ENCODE results near the gene ROR2.
"Not testable (repeated sequence)": the region's sequence is repeated elsewhere in the genome, so short reads cannot be mapped to it uniquely, and the experiment has no call there.

Gene ROR2

GRCh38 chr9:91663858-91664257 is 286.2 kb downstream of the ROR2 start:
- DNase-seq = no peak

DNA sequence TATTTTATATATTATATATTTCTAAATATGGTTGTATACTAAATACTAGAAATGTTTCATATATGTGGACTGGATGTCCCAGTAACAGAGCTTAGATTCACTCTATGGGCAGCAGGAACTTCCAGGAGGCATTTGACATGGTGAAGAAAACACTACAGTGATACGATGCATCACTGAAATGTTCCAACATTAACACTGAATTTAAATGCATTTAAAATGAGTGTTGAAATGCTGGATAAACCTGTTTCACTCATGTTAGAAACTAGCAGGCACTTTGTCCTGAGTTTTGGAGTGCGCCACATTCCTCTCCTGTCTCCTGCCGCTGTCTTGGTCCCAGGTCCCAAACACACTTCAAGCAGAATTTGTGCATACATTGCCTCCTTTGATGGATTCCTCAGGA is 288.6 kb downstream of the ROR2 start:
- no peak for DNase-seq

DNA sequence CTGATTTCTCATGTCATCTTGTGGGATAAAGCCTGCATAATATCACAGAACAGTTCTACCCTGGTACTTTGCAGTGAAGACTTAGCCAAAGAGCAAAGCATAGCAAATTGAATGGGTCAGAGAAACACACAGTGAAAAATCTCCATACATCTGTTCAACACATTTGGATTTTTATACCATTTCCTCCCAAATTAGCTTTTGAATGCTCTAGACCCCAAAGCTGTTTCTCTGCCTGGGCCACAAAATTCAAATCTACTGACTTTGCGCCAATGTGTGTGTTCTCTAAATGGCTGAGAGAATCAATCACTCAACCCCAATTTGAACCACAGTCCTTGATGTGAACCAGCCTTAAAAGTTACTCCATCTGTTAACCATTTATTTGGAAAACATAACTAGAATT is 289.5 kb downstream of the ROR2 start:
- DNase-seq = no peak

GRCh38 chr9:91659529-91660495 is 290.2 kb downstream of the ROR2 start:
- no peak for DNase-seq

DNA sequence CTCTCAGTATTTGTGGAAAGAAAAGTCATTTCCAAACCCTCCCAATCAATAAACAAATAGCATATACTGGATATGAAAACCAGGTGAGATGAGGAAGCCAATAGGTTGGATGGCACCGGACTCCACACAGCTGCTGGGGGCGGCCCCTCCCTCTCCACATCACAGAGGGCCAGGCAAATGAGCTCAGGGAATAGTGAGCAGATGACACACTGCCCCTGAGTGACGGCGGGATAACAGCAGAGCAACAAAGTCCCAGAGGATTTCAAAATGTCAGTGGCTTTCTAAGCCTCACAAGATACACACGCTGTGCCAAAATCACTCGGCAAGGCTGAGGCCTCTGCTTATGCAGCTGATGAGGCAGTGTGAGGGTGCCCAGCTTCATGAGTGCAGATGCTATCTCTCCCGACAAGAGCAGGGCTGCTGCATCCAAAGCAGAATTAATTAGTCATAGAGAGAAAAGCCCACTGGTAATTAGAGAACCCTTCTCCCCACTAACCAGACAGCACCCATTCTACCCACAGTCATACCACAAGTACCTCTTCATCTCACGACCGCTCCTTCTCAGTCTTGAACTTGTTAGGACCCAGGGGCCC is 291.4 kb downstream of the ROR2 start:
- no peak for DNase-seq

- DNase-seq = no peak
Measured at GRCh38 chr9:91657501-91657900, 292.5 kb downstream of the ROR2 start.

GRCh38 chr9:91655658-91656057 is 294.4 kb downstream of the ROR2 start:
- DNase-seq = no peak

DNA sequence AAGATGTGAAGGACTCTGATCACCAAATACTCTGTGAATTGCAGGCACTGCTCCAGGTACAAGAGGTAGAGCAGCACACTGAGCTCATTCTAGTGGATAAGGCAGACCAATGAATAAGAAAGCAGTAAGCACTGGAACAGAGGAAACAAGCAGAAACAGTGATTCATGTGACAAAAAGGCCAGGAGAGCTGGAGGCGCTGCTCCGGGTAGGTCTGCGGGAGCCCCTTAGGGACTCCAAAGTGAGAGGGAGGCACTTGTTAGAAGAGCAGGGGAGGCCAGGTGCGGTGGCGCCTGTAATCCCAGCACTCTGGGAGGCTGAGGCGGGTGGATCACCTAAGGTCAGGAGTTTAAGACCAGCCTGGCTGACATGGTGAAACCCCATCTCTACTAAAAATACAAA is 294.8 kb downstream of the ROR2 start:
- DNase-seq = no peak

DNA sequence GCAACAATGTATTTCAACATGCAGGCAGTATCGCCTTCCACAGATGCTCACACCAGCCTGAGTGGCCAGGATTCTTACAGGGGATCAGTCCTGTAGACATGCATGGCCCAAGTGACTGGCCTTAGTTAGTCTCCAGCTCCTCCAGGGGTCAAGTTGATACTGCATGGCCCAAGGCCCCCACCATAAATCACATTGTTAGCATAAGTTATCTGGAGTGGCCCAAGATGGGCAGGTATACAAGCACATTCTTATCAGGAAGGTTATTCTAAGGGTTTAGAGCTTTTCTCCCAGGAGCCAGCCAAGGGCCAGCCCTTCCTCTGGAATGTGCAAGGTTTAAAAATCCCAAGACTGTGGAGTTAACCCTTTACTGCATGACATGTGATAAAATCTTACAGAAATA is 295.5 kb downstream of the ROR2 start:
- DNase-seq = no peak

DNA sequence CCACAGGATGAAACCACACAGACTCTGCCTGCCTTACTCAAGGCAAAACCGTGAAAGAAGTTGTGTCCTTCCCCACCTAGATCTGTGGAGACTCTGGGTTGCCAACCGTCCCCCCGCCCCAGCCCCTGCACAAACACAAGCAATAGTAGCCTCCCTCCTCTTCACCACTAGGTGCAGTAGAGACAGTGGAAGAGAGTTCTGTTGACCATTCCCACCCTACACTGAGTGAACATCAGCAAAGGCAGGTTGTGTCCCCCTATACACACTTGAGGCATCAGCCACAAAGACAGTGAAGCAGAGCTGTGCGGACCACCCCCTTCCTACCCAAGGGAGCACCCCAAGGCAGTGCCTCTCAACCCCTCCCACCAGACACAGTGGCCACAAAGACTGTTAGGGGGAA is 302.7 kb downstream of the ROR2 start:
- DNase-seq = no peak

DNA sequence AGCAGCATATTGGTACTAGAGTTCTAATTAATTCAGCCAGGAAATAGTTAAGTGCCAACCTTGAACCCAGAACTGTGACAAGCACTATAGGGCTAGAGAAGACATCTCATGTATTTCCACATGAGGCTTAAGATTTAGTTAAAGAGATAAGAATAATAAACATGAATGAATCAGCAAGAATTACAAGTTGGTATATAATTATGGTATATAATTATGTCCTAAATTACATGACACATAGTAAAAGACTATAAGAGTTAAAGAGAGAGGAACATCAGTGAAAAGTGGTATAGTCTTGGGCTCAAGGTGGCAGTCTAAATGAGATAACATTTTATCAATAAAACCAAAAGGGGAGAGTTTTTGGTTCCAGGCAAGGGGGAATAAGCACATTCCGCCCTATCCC is 303.3 kb downstream of the ROR2 start:
- DNase-seq = no peak

DNA sequence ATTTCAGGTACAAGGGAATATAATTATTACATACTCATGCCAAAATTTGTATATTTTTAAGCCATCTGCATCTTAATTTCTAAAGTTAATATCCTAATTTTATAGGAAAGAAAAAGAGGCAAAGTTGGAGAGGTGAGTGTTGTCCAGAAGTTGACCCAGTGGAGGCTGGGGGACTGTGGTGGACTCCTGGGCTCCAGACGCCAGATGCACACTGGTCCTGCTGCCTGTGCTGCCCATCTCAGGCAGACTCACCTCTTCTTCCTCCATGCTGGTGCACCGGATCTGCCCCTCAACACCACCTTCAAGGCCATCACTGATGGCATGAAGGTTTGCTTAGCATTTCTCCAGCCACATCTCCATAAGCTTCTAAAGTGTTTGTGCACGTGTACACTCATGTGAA is 305.6 kb downstream of the ROR2 start:
- DNase-seq = no peak

- DNase-seq = no peak
Measured at GRCh38 chr9:91643481-91644077, 306.4 kb downstream of the ROR2 start.

GRCh38 chr9:91642771-91643170 is 307.3 kb downstream of the ROR2 start:
- DNase-seq = no peak

GRCh38 chr9:91640428-91640827 is 309.6 kb downstream of the ROR2 start:
- no peak for DNase-seq

GRCh38 chr9:91639054-91639453 is 311.0 kb downstream of the ROR2 start:
- DNase-seq = no peak

- DNase-seq = not testable (repeated sequence)
Measured at GRCh38 chr9:91634832-91635231, 315.2 kb downstream of the ROR2 start.

DNA sequence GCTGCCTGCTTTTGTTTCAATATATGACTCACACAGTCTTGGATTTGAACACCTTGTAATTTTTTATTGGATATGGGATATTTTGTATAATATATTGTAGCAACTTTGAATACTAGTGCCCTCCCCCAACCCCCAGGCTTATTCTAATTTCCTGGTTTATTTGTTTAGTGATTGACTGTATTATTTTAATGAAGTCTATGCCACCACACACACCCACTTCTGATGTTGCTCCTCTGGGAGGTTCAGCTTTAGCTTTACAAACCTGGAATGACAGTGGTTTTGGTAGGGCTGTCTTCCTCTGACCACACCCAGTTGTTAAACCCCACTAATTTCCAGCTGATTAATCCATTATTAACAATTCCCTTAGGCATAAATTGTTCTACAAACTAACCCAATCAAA is 320.3 kb downstream of the ROR2 start:
- no peak for DNase-seq

GRCh38 chr9:91628892-91629291 is 321.1 kb downstream of the ROR2 start:
- DNase-seq = no peak

- DNase-seq = no peak
Measured at GRCh38 chr9:91625331-91625730, 324.7 kb downstream of the ROR2 start.

DNA sequence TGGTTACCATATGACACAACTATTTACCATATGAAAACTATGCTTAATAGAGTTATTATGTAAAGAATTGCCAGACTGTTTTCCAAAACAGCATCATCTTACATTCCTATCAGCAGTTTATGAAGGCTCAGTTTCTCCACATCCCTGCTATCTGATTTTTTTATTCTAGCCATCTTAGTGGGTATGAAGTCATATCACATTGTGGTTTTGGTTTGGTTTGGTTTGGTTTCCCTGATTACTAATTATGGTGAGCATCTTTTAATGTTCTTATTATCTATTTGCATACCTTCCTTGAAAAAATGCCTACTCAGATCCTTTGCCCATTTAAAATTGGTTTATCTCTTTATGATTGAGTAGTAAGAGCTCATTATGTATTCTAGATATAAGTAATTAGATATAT is 327.0 kb downstream of the ROR2 start:
- DNase-seq = no peak

- DNase-seq = not testable (repeated sequence)
Measured at GRCh38 chr9:91622121-91622520, 327.9 kb downstream of the ROR2 start.

DNA sequence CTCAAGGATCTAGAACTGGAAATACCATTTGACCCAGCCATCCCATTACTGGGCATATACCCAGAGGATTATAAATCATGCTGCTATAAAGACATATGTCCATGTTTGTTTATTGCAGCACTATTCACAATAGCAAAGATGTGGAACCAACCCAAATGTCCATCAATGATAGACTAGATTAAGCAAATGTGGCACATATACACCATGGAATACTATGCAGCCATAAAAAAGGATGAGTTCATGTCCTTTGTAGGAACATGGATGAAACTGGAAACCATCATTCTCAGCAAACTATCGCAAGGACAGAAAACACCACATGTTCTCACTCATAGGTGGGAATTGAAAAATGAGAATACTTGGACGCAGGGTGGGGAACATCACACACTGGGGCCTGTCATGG is 336.0 kb downstream of the ROR2 start:
- DNase-seq = not testable (repeated sequence)

DNA sequence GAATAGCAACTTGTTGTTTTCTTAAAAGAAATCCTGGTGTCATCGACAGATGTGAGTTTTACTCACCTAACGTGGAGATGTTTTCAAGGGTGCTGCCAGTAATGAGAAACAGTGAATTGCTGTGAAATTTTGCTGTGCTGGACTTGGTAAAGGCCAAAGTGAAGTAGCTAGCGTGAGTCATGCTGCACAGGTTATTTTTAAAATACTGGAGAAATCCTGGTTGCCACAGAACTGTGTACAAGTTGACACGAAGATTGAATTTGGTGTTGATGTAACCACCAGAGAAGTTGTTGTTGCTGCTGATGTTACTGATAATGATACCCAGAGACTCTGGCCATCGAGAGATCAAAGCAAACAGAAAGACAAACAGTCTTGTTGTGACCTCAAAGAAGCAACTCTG is 338.4 kb downstream of the ROR2 start:
- no peak for DNase-seq
